NCI-H2081 treated with DMSO at 0.1 percent for 48 hours (cell line): ENCODE measurements around the gene MRGPRF.

Experiments
- DNase-seq: peaks from one replicate; lab custom pipeline; 2025; lab: John Stamatoyannopoulos, UW

MRGPRF gene, protein sequence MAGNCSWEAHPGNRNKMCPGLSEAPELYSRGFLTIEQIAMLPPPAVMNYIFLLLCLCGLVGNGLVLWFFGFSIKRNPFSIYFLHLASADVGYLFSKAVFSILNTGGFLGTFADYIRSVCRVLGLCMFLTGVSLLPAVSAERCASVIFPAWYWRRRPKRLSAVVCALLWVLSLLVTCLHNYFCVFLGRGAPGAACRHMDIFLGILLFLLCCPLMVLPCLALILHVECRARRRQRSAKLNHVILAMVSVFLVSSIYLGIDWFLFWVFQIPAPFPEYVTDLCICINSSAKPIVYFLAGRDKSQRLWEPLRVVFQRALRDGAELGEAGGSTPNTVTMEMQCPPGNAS

DNA sequence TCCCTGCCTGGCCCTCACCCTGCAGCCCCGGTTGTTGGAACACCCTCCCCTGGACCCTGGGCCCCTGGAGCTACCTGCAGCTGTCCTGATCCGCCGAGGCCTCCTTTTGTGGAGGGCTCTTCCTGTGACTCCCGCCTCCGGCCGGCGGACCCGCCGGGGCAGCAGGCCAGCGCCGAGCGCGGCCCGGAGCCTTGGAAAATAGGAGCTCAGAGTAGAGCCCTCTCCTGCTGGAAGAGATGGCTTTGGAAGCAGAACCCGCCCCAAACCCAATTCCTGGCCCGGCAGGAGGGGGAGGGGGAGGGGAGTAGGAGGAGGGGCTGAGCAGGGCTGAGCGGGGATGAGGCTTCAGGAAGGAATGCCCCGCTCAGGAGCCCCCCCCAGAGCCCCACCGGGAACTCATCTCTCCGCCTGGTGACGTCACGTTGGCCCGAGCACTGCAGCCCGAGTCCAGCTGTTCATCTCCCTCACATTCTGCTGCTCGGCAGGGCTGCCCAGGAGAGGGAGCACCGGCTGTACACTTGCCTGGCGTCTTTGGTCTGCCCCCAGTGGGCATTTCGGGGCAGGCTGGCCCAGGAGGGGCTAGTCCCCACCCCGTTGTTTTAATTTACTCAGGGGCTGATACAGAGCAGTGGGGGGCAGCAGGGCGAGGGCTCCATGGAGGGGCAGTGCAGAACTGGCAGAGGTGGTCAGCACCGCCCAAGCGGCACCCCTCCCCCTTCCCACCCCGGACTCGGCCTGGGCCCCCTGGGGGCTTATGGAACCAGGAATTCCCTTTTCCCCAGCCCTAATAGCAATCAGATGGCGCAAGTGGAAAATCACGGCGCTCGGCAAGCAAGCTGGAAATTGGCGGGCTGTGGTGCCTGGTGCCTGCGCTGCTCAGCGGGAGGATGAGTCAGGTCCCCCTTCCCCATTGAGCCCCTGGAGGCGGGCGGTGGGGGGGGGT lies at the start of gene MRGPRF:
MRGPRF (minus strand) TSS at position 238 of the 943 bp plus-strand sequence. CDS start 3,345 bp downstream, outside the sequence.
- no peak for DNase-seq

DNA sequence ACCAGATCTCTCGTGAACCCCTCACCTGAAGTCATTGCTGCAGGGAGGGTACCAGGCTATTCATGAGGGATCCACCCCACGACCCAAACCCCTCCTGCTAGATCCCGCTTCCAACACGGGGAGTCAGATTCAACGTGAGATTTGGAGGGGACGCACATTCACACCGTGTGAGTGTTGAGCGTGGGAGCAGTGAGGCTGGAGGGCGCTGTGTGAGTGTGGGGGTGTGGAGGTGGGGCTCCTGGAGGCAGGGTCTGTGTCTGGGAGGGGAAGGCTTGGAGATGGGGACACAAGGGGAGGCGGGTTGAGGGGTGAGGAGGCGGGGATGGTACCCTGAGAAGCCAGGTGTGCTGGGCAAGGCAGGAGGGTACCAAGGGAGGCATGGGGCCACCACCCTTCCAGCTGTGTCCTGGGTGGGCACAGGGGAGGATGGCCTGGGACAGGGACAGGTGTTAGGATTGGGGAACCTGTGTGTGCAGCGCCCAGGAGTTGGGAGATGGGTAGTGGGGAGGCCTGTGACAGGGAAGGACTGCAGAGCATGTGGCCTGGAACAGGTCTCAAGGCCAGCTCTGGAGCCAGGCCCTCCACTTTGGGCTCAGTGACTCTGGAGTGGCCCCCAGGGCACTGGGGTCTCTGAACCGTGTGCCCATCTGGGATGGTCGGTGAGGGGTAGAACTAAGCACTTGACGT lies 49.3 kb upstream of the MRGPRF start:
- DNase-seq: no peak

GRCh38 chr11:69061713-69062053 lies 48.6 kb upstream of the MRGPRF start:
- no peak for DNase-seq

DNA sequence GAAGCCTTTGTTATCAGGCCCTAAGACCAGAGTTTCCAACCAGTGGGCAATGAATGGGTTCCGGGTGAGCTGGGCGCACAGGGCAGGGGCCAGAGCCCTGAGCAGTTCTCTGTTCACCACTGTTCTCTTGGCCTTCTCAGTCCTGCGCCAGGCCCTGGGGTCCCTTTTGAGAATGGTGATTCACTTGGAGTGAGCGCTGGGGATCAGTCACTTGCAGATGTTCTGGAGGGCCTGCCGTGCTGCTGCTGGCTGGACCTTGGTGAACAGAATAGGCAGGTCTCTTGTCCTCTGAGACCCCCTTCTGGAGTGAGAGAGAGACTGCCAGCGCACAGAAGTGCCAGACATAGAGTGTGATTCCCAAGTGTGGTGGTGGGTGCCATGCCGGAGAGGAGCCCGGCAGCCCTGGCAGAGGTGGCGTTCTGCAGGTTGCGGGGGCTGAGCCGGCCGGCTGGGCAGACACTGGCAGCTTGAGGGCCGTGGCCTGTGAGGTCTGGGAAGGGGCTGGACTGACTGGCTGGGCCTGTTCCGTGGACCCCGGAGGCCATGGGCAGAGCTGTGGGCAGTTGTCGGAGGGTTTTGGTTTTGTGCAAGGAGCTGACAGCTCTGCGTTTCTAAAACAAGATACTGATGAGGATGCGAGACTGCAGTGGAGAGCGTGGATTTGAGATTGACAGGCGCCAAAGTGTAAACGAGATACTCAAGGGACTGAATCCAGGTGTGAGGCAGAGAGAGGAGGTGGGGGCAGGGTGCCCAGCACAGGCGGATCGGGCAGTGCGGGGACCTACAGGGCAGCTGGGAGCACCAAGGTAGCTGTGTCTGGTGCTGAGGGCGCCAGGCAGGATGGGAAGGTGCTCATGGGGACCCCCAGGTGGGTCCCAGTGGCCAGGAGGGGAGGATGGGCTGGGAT lies 48.0 kb upstream of the MRGPRF start:
- no peak for DNase-seq

- no peak for DNase-seq
Observed at GRCh38 chr11:69059985-69060384, 46.9 kb upstream of the MRGPRF start.

- DNase-seq: no peak
Observed at GRCh38 chr11:69059429-69059828, 46.4 kb upstream of the MRGPRF start.

DNA sequence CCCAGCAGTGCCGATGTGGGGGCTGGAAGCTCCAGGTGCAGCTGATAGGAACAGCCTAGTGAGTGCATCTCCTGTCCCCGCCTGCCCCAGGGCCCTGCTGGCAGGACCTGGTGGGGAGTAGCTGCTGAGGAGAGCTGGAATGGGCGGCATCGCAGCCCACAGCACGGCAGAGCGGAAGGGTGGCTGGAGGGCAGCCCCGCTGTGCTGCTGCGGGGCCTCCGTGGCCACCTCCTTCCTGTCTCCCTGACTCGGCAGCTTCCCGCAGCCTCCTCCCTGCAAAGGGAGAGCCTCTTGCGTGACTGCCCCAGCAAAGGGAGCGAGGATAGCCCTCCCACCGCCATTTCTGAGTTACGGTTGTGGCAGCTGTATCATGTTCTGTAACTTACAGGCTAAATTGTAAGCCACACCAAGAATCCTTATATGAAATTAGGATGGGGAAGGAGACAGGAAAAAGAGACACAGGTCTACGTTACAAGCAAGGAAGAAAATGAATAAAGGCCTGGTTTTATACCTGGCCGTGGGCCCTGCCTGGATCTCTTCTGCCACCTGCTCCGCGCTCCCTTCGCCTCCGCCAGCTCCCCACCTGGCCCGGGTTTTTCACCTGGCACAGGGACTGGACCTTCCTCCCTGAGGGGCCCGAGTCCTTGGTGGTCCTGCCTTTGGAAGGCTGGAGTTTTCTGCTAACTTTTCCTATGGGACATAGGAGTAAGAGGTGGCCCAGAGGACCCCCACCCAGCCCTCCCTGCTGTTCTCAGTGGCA lies 45.6 kb upstream of the MRGPRF start:
- no peak for DNase-seq

- no peak for DNase-seq
Observed at GRCh38 chr11:69057801-69058200, 44.8 kb upstream of the MRGPRF start.

- no peak for DNase-seq
Observed at GRCh38 chr11:69057236-69057635, 44.2 kb upstream of the MRGPRF start.

DNA sequence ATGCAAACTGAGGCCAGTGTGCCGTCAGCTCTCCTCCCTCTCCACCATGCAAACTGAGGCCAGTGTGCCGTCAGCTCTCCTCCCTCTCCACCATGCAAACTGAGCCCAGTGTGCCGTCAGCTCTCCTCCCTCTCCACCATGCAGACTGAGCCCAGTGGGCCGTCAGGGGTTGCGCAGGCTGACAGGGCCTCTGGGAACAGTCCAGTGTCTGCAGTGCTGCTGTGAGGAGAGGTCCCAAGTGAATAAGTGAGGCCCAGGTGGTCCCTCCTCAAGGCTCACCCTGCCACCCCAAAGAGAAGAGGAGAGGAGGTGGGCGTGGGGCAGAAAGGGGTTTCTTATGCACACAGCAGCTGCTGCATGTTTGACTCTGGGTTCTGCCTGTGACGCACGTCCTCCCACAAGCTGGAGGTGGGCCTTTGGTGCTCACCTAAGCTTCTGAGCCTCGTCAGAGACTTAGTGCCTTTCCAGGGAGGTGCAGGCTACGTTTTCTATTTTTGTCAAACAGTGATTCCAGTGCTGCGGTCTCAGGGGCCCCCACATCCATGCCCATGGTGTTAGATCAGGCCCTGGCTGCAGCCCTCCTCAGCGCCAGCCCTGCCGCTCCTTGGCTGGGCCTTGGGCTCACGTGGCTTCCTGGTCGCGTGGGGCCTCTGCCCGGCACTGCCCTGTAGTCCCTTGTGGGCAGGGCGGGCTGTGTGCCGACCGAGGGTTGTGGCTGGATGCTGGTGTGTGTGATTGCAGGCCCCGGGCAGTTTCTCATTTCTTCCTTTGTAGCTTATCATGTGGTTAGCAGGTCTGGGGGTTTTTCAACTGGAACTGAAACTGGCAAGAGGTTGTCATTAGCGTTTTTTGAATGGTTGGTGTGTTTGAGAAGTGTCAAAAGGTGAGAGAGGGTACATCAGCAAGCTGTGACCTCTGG lies 42.8 kb upstream of the MRGPRF start:
- DNase-seq: no peak

- no peak for DNase-seq
Observed at GRCh38 chr11:69055212-69055586, 42.2 kb upstream of the MRGPRF start.

DNA sequence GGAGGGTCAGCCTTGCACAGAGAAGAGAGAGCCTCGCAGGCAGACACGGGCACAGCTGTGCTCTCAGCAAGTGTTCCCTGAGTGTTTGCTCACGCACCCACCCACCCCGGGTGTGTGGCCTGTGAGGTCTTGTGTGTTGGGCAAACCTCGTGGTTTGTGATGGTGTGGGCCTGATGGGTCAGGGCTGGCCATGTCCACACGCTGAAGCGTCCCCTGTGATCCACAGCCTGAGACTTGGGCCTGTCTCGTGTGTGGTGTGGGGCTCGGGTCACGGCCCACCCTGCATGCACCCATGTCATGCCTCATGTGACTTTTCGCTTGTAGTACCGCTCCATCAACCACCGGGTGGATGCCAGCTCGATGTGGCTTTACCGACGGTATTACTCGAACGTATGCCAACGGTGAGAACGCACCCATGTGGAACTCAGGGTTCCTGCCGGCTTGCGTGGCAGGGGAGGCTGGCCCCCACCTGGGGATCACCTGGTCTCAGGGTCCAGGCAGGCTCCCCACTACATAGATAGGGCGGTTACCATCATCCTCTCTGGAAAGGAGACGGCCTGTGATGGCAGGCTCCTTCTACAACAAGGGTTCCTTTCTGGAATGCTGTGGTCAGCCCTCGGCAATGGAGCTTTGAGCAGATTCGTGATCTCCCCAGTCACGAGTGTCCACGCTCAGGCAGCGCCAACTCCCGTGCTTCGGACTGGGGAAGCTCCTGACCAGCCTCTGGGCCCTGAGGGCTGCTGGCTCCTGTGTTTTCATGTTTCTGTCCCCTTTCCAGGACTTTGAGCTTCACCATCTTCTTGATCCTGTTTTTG lies 41.6 kb upstream of the MRGPRF start:
- DNase-seq: no peak

- no peak for DNase-seq
Observed at GRCh38 chr11:69053546-69054396, 40.7 kb upstream of the MRGPRF start.

DNA sequence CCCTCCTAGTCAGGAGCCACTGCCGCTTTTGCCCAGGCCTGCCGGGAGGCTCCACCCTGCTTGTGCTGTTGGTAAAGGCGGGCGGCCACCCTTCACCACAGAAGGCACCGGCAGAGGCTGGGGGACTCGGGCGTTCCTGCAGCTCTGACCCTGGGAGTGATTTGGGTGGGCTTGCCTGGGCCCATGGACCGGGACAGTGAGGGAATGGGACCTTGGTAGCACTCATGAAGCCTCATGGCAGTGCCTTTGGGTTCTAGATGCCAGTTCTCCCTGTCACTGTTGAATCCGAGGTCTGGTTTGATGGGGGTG lies 40.1 kb upstream of the MRGPRF start:
- no peak for DNase-seq

- DNase-seq: no peak
Observed at GRCh38 chr11:69052343-69053168, 39.5 kb upstream of the MRGPRF start.

GRCh38 chr11:69051381-69052342 lies 38.6 kb upstream of the MRGPRF start:
- no peak for DNase-seq
